GM19351 (cell line): ENCODE measurements around the gene TIMM22.

Experiments used
- ATAC-seq: cut with Tn5 transposase; IDR thresholded peaks from one replicate; pipeline ENCODE4 v1.9.1; 2021; ENCODE audit warnings: mild to moderate bottlenecking, moderate library complexity; ENCODE audit not compliant: unreplicated experiment

Gene TIMM22

DNA sequence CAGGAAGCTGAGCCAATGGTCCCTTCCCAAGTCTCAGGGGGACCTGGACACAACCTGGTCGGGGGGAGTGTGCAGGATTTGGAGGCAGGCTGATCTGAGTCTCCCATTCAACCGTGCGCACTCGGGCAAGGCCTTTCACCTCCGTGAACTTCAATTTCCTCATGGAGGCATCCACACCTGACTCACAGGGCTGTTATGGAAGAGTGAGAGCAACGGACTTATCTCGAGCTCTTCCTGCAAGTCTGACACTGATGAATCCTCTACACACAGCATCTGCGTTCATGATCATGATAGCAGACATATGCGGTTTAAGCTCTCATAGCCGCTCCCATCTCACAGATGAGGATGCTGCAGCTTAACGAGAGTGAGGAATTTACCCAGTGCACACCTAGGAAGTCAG is 21.6 kb downstream of the TIMM22 start:
- no peak for ATAC-seq

DNA sequence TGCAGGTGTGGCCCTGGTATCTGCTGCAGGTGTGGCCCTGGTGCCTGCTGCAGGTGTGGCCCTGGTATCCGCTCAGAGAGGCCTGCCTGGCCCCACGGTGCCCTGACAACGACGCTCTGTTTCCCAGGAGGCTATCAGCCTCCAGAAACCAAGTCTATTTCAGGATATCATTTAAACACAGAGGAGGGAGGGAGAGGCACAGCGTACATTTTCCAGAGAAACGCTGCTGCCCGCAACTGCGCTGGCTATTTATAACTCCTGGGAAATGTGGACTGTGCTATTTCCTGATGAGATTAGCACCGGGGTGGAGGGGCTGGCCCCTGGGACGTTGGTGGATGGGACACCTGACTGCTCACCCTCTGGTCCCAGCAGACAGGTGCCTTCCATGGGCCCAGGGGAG is 22.5 kb downstream of the TIMM22 start:
- ATAC-seq, result no peak

DNA sequence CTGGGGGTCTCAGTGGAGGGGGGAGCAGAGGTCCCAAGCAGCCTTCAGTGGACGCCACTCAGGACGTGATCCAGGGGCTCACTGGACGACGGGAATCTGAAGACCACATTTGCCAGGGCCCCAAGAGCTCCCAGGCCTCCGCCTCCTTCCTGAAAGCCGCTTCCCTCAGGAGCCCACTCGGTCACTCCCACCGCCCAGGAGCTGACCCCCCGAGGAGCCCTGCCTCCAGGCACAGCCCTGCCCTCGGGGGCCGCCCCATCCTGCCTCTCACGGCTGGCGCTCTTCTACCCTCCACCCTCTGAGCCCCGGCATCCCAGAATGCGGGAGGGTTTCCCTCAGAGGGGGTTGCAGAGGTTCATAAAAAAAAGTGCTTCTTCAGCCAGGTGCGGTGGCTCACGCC is 24.2 kb downstream of the TIMM22 start:
- ATAC-seq, result no peak

DNA sequence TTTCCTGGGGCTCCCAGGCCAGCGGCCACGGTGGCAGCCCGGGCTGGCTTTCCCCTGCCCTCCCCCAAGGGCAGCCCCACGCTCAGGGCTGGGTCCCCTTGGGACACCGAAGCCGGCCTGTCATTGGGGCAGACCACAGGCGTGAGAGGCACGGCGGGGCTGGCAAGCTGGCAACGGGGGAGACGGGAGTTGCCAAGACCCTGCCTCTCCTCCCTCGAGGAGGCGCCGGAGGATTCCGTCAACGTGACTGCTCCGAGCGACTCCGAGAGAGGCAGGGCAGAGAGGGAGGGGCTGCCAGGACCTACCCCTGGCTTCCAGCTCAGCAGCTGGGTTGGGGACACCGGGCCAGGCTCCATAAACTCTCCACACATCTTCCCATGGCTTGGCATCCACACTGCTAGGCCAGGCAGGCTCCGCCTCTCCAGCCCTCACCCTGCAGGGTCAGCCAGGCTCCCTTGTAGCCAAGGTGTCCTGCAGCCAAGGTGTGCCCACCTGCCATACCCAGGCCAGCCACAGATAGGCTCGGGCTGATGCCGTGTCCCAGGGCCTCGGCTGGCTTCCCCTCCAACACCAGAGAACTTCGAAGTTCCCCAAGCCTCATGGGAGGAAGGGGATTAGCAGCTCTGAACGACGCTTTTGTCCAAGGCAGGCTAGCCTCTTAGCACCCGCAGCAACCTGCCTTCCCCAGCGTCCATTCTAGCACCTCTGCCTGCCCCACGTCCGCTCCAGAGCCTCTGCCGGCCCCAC is 25.5 kb downstream of the TIMM22 start:
- no peak for ATAC-seq

DNA sequence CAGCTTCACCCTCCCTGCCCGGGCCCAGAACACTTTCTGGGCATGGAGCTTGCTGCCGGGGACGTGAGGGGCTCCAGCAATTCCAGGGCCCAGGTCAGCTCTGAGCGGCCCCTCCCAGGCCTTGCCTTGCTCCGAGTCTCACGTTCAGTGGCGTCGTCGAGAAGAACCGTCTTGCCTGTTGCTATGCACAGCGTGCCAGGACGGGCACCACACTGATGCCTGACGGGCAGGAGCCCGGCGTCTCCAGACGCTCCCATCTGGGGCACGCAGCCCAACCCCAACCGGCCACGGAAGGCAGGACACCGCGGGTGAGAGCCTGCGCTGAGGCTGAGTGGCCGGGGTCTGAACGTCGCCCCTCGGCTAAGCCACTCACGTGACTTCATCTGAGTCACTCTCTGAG is 27.1 kb downstream of the TIMM22 start:
- no peak for ATAC-seq

DNA sequence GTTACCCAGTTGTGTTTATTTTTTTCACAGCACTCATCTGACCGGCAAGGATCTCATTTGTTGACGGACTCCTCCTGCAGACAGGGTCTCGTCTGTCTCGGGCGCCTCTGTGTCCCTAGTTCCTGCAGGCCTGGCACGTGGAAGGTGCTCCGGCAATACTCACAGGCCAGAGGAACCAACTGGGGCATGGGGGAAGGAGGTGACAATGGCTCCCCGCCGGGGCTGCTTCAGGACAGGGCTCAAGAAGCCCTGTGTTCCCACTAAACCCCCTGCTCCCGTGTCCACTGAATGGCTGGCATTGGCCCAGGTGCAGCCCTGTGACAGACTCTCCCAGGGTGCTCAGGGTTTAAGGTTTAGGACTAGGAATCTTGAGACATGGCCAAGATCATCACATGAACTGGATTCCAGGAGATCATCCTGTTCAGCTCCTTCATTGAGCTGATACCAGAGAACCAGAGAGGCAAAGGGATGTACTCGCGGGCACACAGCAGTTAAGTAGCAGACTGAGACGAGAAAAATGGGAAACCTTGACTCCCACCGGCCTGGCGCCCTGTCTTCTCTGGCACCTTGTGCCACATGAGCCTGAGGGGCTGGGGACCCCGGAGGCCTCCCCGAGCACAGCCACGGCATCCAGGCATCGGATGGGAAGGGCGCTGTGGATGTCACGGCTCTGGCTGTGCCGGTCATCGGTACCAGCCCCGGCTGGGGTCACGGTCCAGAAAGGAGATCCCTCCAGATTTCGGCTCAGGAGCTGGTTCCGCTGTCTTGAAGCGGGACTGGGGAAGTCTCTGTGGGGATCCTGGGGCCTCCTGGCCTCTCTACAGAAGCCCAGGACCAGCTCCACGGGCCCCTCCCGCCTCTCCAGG is 29.0 kb downstream of the TIMM22 start:
- ATAC-seq, result no peak

DNA sequence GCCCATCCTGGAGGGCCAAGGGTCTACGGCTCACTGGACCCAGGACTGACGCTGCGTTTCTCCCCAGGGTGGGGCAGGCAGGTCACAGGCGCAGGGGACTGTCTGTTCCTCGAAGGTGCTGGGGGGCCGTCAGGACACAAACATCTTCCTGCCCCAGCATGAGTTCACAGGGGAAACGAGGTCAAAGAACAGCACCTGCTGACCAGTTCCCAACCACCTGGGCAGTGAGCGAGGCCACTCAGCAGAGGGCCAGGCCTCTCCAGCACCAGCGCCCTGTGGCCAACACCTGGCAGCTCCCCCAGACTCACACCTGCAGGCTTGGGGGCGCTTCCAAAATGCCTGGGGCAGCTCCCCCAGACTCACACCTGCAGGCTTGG is 29.7 kb downstream of the TIMM22 start:
- ATAC-seq, result no peak

DNA sequence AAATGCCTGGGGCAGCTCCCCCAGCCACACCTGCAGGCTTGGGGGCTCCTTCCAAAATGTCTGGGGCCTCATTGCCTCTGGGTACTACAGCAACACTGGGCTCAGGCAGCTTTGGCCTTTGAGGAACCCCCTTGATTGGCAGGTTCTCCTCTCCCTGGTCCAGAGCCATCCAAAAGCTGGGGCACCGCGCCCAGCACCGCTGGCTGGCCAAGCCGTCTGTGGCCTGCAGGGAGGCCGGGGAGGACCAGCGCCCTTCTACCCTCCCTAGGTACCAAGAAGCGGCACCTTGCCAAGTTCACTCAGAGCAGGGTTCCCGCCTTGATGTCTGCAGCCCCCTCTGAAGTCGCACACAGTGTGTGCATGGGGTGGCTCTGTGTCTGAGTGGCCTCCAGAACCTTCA is 30.1 kb downstream of the TIMM22 start:
- ATAC-seq, result no peak

DNA sequence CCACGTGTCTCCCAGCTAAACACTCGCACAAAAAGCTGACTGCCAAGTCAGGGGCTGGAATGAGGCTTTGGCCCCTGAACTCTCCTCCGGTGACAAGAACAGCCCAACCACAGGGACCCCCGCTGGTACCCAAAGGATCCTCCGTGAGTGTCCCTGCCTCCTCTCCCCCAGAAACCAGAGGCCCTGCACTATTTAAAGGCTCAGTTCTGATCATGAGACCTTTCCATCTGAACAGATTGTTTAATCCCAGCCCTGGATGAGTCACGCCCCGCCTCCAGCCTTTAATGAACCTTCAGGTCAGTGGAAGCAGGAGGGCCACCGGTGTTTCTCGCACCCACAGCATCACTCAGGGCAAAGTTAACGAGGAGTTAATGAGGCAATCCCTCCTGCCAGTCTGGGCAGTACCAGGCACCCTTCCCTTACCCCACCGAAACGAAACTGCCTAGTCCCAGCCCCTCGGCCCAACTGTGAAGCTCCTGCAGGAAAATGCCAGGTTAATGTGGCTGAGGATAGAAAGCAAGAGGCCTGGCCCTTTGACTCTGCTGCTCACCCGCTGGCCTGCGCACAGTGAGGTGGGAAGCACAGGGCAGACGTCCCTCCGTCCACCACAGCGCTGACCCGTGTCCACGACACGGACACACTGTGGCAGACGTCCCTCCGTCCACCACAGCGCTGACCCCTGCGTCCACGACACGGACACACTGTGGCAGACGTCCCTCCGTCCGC is 32.4 kb downstream of the TIMM22 start:
- no peak for ATAC-seq

DNA sequence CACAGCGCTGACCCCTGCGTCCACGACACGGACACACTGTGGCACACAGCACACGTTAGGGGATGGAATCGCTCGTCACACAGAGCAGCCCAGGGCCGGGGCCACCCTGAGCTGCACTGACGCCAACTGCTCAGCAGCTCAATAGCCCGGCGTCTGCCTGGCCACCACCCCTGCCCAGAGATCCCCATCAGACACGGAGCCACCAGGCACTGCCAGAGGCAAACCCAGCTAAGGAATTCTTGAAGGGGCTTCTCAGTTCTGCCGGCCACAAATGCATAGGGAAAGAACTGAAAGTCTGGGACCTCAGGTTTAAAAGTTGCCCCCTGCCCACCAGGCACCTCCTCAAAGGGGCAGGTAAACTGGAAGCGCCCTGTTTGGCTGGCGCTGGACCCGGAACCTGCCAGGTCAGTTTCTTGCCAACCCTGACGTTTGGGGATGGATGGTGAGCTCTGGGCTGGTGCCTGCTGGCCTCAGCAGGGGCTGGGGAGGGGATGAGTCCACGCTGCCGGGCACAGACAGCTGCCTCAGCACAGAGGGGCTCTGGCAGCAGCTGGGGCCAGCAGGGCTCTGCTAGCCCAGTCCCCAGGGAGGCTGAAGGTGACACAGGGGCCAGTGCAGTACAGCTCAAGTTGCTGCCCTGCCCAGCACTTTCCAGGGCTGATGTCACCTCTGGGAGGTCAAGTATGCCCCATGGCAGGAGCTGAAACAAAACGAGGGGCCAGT is 33.2 kb downstream of the TIMM22 start:
- no peak for ATAC-seq

DNA sequence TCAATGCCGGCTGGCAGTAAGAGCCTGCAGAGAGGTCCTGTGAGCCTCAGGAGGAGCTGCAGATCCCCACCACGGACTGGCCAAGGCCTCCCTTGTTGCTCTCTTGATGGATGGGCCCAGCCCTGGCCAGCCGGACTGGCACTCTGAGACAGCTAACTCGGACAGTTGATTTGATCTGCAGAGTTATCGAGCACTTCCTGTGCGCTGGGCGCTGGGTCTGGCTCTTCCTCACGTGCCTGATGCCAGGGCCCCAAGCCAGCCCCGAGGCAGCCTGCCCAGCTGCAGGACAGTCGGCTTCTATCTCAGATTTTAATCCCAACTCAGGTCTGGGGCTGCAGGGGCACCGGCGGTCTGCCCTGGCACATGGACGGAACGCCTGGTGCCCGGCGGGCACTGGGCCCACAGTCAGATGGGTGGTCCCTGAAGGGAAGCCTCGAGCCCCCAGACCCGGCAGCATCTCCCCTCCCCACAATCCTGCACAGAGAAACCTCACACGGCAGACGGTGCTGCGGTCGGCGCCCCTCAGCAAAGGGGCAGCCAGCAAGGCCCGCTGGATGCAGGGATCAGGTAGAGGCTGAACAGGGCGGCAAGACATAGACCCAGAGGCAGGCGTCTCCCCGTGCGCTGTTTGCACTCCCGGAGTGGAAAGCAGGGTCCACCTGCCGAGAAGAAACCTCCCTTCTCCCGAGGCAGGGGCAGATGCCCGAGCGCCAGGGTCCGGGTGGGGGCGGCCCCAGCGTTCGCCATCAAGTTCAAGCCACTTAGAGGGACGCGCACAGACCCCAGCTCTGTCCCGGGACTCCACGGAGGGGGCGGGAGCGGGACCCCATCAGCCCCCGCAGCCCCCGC is 34.0 kb downstream of the TIMM22 start:
- ATAC-seq, result no peak

DNA sequence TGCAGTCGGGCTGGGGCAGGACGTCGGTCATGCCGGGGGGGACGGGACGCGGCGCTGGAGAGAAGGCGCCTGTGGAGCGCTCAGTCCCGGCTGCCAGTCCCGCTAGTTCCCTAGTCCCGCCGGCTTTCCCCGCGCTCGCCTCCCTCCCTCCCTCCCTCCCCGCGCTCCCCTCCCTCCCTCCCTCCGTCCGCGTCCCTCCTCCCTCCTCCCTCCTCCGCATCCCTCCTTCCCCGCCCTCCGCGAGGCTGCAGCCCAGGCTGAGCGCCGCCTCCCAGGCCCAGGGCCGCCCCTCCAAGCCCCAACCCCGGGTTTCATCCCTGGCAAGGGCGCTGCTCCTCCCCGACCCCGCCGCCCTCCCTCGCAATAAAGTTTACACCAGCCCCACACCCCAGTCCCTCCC is 34.8 kb downstream of the TIMM22 start:
- ATAC-seq, result no peak

DNA sequence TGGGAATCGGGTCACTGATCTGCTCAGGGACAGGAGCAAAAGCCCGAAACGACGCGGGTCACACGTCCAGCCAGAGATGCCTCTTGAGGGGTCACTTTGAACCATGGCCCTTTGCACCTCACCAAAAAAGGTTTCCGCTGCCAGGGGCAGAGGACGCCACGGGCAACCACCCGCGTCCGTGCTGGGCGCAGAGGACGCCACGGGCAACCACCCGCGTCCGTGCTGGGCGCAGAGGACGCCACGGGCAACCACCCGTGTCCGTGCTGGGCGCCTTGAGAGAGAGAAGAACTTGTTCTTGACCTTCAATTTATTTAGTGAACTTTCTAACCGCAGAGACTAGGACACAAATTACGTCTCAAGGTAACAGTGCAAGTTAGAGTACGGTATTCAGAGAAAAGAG is 35.5 kb downstream of the TIMM22 start:
- no peak for ATAC-seq

DNA sequence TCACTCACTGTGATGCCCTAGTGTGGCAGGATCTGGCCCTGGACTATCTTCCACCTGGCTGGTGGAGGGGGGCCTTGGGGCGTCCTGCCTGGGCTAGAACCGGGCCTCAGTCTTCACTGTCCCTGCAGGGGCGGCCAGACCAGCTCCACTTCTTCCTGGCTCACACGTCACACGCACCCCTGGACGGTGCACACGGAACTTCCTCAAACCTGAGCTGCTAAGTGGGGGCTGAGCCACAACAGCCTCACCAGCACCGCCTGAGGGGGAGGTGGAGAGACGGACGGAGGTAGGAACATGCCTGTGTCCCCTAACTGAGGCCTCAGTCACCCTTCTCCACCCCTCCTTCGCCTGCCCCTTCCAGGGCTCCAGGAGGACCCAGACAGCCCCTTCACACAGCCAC is 36.6 kb downstream of the TIMM22 start:
- no peak for ATAC-seq

DNA sequence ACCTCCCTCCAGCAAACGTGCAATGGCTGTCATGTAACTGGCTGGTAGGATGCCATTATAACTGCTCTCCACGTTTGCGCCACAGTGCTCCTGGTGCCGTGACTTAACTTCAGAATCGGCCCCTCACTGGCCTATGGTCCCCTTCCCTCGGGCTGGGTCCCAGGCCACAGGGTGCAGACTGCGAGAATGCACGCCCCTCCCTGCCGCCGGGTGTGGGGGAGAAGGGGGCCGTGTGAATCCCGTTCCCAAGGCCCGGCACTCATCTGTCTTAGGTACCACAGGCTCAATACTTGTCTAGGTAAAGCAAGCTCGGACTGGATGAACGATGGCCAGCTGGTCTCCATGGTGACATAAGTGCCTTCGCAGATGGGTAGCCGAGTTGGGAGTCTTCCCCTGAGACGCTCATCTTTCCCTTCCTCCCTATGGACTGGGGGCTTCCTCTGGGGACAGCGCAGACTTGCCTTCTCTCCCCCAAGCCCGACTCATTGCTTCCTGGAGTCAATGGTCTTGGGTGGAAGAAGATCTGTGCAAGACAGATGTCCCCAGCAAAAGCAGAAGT is 37.8 kb downstream of the TIMM22 start:
- no peak for ATAC-seq

DNA sequence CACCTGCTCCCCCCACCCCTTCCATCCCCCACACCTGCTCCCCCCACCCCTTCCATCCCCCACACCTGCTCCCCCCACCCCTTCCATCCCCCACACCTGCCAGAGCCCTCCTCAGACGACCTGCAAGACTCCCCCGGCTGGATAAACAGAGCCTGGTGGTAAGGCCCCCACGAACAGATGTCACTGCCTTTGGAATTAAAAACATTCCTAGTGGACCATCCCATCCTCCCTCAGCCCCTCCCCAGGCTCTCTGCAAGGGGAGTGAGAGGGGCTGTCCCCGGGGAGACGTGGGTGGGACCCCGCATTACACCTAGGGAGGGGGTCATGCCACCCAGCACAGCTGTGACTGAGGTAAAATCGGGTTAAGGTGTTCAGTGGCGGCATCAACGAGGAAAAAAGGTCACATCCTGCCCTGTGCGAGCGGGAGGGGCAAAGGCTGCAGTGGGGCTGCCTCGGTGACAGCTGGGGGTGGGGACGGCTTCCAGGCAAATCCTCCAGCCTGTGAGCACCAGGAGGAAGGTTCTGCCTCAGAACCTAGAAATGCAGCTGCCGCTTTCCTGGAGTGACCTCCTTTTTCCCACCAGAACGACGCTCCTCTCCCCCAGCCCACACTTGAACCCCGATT is 38.7 kb downstream of the TIMM22 start:
- ATAC-seq, result no peak

DNA sequence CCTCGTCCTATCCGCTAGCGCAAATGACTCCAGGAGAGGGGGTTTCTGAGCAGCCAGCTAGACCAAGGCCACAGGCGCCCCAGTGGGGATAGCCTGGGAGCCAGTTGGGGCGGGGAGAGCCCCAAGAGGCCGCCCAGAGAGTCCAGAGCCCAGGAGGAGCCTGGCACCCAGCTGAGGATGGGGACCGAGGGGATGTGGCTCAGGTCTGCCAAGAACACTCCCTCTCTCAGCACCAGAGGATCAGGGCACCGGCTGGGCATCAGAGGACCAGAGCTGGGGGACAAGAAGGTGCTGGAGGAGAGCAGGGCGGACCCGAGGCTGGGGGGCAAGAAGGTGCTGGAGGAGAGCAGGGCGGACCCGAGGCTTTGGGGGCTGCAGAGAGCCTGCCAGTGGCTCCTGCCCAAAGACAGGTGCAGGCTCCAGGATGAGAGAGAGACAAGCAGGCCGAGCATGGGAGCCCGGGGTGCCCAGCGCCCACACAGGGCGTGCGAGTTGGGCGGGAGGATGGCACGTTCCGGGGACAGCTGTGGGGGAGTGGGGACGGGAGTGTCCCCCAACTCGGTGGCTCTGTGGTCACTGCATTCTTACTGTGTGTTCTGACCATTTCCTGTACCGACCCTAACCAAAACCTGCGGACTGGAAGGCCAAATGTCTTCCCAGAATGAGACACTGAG is 39.4 kb downstream of the TIMM22 start:
- no peak for ATAC-seq

DNA sequence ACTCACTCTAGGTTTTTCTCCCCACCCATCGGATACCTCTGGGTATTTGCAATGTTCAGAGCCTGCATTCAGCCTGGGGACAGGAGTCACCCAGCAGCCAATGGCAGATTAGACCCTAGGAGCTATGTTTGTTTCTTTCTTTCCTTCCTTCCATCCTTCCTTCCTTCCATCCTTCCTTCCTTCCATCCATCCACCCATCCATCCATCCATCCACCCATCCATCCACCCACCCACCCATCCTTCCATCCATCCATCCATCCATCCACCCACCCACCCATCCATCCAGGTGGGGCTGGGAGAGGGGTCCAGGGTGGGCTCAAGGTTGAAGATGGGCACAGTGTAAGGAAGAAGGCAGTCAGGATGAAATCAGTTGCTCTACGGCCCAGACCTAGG is 39.9 kb downstream of the TIMM22 start:
- no peak for ATAC-seq
